Immature natural killer cell (primary cell): ENCODE data around the gene DPM1. TPM values are rescaled to one million over a fixed set of nuclear protein-coding genes. Genes with fewer than 3 reads are reported as not detected.

Source experiments
- DNase-seq, 3 donors: peaks; one replicate each; pipeline ENCODE4 v3.0.0; 2022; ENCODE audit warnings: mixed read lengths in 1 of 3
- H3K27ac Mint-ChIP-seq, 6 donors: one replicate each; pipeline ENCODE4 v1.8.0; 2020; ENCODE audit warnings: mixed read lengths in 6 of 6, mild to moderate bottlenecking in 5 of 6, inconsistent platforms in 4 of 6, moderate library complexity in 3 of 6
- H3K27me3 Mint-ChIP-seq, 3 donors: one replicate each; pipeline ENCODE4 v1.8.0; 2020 to 2021; ENCODE audit warnings: low read depth in 3 of 3, mild to moderate bottlenecking in 3 of 3, mixed read lengths in 3 of 3, moderate library complexity in 3 of 3, inconsistent platforms in 1 of 3
- H3K36me3 Mint-ChIP-seq, 3 donors: one replicate each; pipeline ENCODE4 v1.8.0; 2020; ENCODE audit warnings: mixed read lengths in 3 of 3, inconsistent platforms in 2 of 3, mild to moderate bottlenecking in 2 of 3
- H3K4me1 Mint-ChIP-seq, 2 donors: one replicate each; pipeline ENCODE4 v1.8.0; 2020; ENCODE audit warnings: inconsistent platforms in 2 of 2, mild to moderate bottlenecking in 2 of 2, mixed read lengths in 2 of 2, moderate library complexity in 1 of 2
- H3K4me3 Mint-ChIP-seq, 5 donors: one replicate each; pipeline ENCODE4 v1.8.0; 2020; ENCODE audit warnings: mild to moderate bottlenecking in 5 of 5, mixed read lengths in 5 of 5, inconsistent platforms in 3 of 5, moderate library complexity in 3 of 5
- H3K9me3 Mint-ChIP-seq, 6 donors: one replicate each; pipeline ENCODE4 v1.8.0; 2020; ENCODE audit warnings: mild to moderate bottlenecking in 6 of 6, mixed read lengths in 6 of 6, inconsistent platforms in 4 of 6, moderate library complexity in 3 of 6
- polyA plus RNA-seq, 3 donors: library from polyadenylated mRNA; unstranded; fragments of 300-500 nt; fragmentation: Illumina TruSeq; gene quantifications; one replicate each; pipeline ENCODE4 v1.2.3, GENCODE V29; 2021

The DPM1 gene
- polyA plus RNA-seq, 3 donors from 2014 or later, result 46.6 to 61.8 (median 52.8) TPM

GRCh38 chr20:50916257-50916656, 42.1 kb downstream of the DPM1 start:
- no peak for DNase-seq
- Mint-ChIP-seq H3K4me1 (peaks cover 80 to 98% of the 10 kb centered on the region in 2 donors), H3K27me3 (peaks cover 0 to 1% (median 0%) of the 10 kb centered on the region in 3 donors), H3K36me3 (no peaks in the 10 kb centered on the region), H3K27ac (peak overlapping the region; percentile 2 to 78 (median 54)), H3K9me3 (no peaks in the 10 kb centered on the region), H3K4me3 (no peak overlapping the region)

DNA sequence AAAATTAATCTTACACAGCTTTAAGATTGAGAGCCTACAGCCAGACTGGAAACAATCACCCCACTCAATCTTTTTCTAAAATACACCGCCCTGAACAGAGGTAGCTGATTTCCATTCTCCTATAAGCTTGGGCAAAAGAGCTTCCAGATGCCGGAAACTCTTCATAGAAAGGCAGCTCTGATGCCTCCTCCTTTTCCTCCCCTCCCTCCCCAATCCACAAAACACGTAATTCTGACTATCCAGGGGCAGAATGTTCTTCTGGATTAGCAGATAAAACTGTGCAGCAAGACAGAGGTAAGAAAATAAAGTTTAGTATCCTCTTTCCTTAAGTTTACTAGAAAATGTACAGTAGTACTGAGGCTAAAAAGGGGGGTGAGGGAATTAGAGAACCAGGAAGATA, 42.9 kb downstream of the DPM1 start:
- H3K27me3 Mint-ChIP-seq, result peaks cover 0 to 1% (median 0%) of the 10 kb centered on the region in 3 donors
- no peaks in the 10 kb centered on the region for H3K36me3 Mint-ChIP-seq
- H3K9me3 Mint-ChIP-seq, result no peaks in the 10 kb centered on the region
- no peak for DNase-seq
- peak overlapping the region in 4 of 6 donors; percentile 27 to 76 (median 60) for H3K27ac Mint-ChIP-seq
- H3K4me3 Mint-ChIP-seq, result peak overlapping the region in 1 of 5 donors; percentile 31
- H3K4me1 Mint-ChIP-seq, result peaks cover 77 to 98% of the 10 kb centered on the region in 2 donors

- H3K4me1 Mint-ChIP-seq, result peaks cover 78 to 98% of the 10 kb centered on the region in 2 donors
- H3K4me3 Mint-ChIP-seq, result no peak overlapping the region
- peaks cover 0 to 3% (median 0%) of the 10 kb centered on the region in 3 donors for H3K27me3 Mint-ChIP-seq
- no peaks in the 10 kb centered on the region for H3K9me3 Mint-ChIP-seq
- no peak for DNase-seq
- peak overlapping the region; percentile 34 to 78 (median 60) for H3K27ac Mint-ChIP-seq
- H3K36me3 Mint-ChIP-seq, result no peaks in the 10 kb centered on the region
Observed at GRCh38 chr20:50913690-50914375, 44.5 kb downstream of the DPM1 start.

DNA sequence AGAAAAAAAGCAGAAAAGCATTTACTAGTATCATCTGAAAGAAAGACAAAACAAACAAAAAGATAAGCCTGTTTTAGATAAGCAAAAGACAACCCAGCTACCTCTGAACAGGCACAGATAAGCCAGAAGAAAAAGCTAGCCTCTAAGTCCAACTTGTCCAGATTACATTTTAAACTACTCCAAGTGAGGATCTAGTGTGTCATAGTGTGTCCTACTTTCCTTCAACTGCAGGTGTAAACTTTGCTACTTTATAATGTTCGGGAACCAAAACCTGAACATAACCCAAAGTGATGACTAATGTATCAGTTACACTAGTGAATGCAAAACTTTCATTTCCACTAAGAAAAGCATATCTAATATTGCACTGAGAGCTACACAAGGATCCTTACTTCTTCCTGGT, 46.6 kb downstream of the DPM1 start:
- Mint-ChIP-seq H3K4me1 (peaks cover 72 to 91% of the 10 kb centered on the region in 2 donors), H3K9me3 (no peaks in the 10 kb centered on the region), H3K27ac (peak overlapping the region; percentile 14 to 85 (median 54)), H3K27me3 (peaks cover 0 to 3% (median 0%) of the 10 kb centered on the region in 3 donors), H3K4me3 (no peak overlapping the region), H3K36me3 (no peaks in the 10 kb centered on the region)
- DNase-seq, result no peak

- Mint-ChIP-seq H3K4me1 (peaks cover 71 to 90% of the 10 kb centered on the region in 2 donors), H3K4me3 (peak overlapping the region in 1 of 5 donors; percentile 30), H3K27me3 (peaks cover 0 to 1% (median 0%) of the 10 kb centered on the region in 3 donors), H3K27ac (peak overlapping the region in 5 of 6 donors; percentile 49 to 85 (median 62)), H3K9me3 (no peaks in the 10 kb centered on the region), H3K36me3 (no peaks in the 10 kb centered on the region)
- no peak for DNase-seq
Observed at GRCh38 chr20:50911030-50911429, 47.3 kb downstream of the DPM1 start.

- Mint-ChIP-seq H3K9me3 (no peaks in the 10 kb centered on the region), H3K4me3 (peak overlapping the region in 1 of 5 donors; percentile 1), H3K27ac (peak overlapping the region in 4 of 6 donors; percentile 28 to 65 (median 40)), H3K4me1 (peaks cover 70 to 90% of the 10 kb centered on the region in 2 donors), H3K27me3 (peaks cover 0 to 2% (median 1%) of the 10 kb centered on the region in 3 donors), H3K36me3 (no peaks in the 10 kb centered on the region)
- no peak for DNase-seq
Observed at GRCh38 chr20:50909413-50909812, 48.9 kb downstream of the DPM1 start.

DNA sequence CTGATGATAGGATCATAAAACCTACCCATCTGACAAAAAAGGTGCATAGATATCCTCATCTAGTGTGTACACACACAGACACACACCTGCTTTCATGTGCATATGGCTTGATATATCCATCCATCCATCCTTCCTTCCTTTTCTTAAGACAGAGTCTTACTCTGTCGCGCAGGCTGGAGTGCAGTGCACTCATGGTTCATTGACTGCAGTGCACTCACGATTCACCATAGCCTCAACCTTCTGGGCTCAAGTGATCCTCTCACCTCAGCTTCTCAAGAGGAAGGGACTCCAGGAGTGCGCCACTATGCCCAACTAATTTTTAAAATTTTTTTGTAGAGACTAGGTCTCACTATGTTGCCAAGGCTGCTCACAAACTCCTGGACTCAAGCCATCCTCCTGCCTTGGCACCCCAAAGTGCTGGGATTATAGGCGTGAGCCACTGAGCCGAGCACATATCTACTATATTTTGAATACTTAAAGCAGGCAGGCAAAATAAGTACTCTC, 54.2 kb downstream of the DPM1 start:
- no peak for DNase-seq
- Mint-ChIP-seq H3K4me1 (peaks cover 51 to 79% of the 10 kb centered on the region in 2 donors), H3K27me3 (peaks cover 0 to 2% (median 1%) of the 10 kb centered on the region in 3 donors), H3K9me3 (no peaks in the 10 kb centered on the region), H3K27ac (peak overlapping the region in 5 of 6 donors; percentile 17 to 71 (median 60)), H3K4me3 (no peak overlapping the region), H3K36me3 (peaks cover 0 to 12% (median 3%) of the 10 kb centered on the region in 3 donors)

DNA sequence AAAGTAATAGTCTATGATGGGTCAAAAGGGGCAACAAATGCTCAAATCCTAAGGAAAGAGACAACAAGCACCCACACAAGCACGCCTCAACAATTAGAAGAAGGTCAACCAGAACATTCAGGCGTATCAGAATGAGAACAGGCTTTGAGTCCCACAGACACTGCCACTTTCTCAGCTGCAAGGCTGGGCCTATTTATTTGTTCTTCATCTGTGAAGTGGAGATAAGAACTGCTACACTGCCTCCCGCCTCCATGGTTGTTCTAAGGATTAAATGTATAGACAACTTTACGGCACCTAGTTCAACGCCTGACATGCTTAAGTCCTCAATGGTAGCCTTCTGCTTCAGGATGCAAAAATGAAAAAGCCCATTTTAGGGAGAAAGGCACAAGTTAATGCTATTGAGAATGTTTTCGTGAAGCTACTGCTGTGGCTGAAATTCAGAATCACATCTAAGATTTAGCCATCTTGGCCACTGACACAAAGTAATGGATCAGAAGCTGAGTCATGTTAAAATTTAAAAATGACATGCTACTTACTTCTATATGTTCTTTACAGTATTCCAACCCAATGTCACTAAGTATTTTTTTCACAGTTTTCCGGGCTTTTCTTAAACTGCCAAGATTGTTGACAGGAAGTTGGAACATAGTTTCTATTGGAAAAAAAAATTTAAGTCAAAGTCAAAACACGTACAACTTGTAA, 54.8 kb downstream of the DPM1 start:
- Mint-ChIP-seq H3K27me3 (peaks cover 0 to 2% (median 0%) of the 10 kb centered on the region in 3 donors), H3K4me3 (no peak overlapping the region), H3K36me3 (peaks cover 0 to 12% (median 3%) of the 10 kb centered on the region in 3 donors), H3K4me1 (peaks cover 47 to 73% of the 10 kb centered on the region in 2 donors), H3K27ac (peak overlapping the region in 5 of 6 donors; percentile 15 to 71 (median 48)), H3K9me3 (no peaks in the 10 kb centered on the region)
- DNase-seq, result no peak

- H3K9me3 Mint-ChIP-seq, result no peaks in the 10 kb centered on the region
- no peak overlapping the region for H3K4me3 Mint-ChIP-seq
- peaks cover 0 to 2% (median 0%) of the 10 kb centered on the region in 3 donors for H3K27me3 Mint-ChIP-seq
- no peak for DNase-seq
- peaks cover 42 to 59% of the 10 kb centered on the region in 2 donors for H3K4me1 Mint-ChIP-seq
- H3K36me3 Mint-ChIP-seq, result peaks cover 0 to 16% (median 7%) of the 10 kb centered on the region in 3 donors
- H3K27ac Mint-ChIP-seq, result peak overlapping the region in 4 of 6 donors; percentile 9 to 68 (median 47)
Observed at GRCh38 chr20:50901301-50901700, 57.0 kb downstream of the DPM1 start.

- Mint-ChIP-seq H3K36me3 (peaks cover 0 to 16% (median 7%) of the 10 kb centered on the region in 3 donors), H3K4me3 (no peak overlapping the region), H3K27me3 (peaks cover 0 to 2% (median 0%) of the 10 kb centered on the region in 3 donors), H3K4me1 (peaks cover 34 to 50% of the 10 kb centered on the region in 2 donors), H3K9me3 (no peaks in the 10 kb centered on the region), H3K27ac (peak overlapping the region in 1 of 6 donors; percentile 26)
- DNase-seq, result no peak
Observed at GRCh38 chr20:50900261-50900660, 58.1 kb downstream of the DPM1 start.

DNA sequence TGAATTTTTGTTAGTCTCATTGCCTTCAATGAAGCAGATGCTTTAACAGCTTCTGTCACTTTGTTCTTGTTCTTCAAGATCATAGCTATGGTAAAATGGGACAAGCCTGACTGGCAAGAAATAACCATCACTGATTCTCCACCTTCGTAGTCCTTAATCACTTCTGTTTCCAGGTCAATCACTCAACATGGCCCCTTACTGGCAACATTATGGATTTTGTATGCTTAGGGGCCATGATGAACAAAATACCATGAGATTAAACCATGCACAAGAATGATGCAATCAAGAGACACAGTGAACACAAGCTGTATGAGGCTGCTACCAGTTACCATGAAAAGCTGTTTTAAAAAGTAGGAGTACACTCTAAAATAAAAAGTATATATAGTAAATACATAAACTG, 59.9 kb downstream of the DPM1 start:
- Mint-ChIP-seq H3K36me3 (peaks cover 0 to 26% (median 8%) of the 10 kb centered on the region in 3 donors), H3K4me3 (no peak overlapping the region), H3K4me1 (peaks cover 28 to 45% of the 10 kb centered on the region in 2 donors), H3K27ac (peak overlapping the region in 2 of 6 donors; percentile 1 to 36), H3K9me3 (no peaks in the 10 kb centered on the region), H3K27me3 (no peaks in the 10 kb centered on the region)
- no peak for DNase-seq

- H3K36me3 Mint-ChIP-seq, result peaks cover 11 to 30% (median 23%) of the 10 kb centered on the region in 3 donors
- DNase-seq, result no peak
- no peak overlapping the region for H3K4me3 Mint-ChIP-seq
- H3K9me3 Mint-ChIP-seq, result no peaks in the 10 kb centered on the region
- H3K27ac Mint-ChIP-seq, result peak overlapping the region in 2 of 6 donors; percentile 23 to 46
- peaks cover 0 to 2% (median 0%) of the 10 kb centered on the region in 3 donors for H3K27me3 Mint-ChIP-seq
- H3K4me1 Mint-ChIP-seq, result peaks cover 13 to 27% of the 10 kb centered on the region in 2 donors
Observed at GRCh38 chr20:50895111-50895830, 63.1 kb downstream of the DPM1 start.

DNA sequence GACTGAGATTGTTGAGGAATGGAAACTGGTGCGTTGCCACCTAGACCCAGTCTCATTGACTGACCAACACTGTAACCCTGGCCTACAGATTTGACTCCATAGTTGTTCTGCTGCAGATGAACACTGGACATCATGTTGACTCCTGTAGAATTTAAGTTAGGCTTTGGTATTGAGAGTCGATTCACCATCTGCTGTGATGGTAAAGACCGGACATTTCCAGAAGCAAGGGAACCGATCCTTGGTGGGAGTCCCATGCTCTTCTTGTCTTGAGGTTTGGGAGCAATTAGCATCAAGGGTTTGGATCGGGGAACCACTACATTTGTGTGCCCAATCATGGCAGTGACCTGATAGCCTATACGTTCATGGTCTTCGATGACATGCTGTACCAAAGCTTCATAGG, 64.7 kb downstream of the DPM1 start:
- H3K9me3 Mint-ChIP-seq, result no peaks in the 10 kb centered on the region
- H3K36me3 Mint-ChIP-seq, result peaks cover 11 to 34% (median 26%) of the 10 kb centered on the region in 3 donors
- no peak for DNase-seq
- no peak overlapping the region for H3K27ac Mint-ChIP-seq
- H3K27me3 Mint-ChIP-seq, result peaks cover 0 to 2% (median 2%) of the 10 kb centered on the region in 3 donors
- H3K4me3 Mint-ChIP-seq, result no peak overlapping the region
- peaks cover 13 to 31% of the 10 kb centered on the region in 2 donors for H3K4me1 Mint-ChIP-seq
